ENCODE results near the gene ARHGEF40. TPM values are rescaled to one million over a fixed set of nuclear protein-coding genes. Genes with fewer than 3 reads are reported as not detected.

The ARHGEF40 gene
- polyA plus RNA-seq, 1 donor: 64.8 TPM

- DNase-seq (ENCODE audit: low read depth): no peak
Observed at GRCh38 chr14:21113369-21113768, 43.3 kb downstream of the ARHGEF40 start.

DNA sequence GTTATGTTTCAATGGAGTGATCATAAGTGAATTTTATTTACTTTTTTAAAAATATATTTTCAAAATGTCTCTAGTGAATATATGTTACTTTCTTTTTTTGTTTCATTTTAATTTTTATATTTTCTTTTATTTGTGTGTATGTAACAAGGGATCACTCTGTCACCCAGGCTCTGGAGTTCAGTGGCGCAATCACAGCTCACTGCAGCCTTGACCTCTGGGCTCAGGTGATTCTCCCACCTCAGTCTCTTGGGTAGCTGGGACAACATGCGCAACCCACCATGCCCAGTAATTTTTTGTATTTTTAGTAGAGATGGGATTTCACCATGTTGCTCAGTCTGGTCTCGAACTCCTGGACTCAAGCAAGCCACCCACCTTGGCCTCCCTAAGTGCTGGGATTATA is 48.8 kb downstream of the ARHGEF40 start:
- DNase-seq (ENCODE audit: low read depth): no peak

DNA sequence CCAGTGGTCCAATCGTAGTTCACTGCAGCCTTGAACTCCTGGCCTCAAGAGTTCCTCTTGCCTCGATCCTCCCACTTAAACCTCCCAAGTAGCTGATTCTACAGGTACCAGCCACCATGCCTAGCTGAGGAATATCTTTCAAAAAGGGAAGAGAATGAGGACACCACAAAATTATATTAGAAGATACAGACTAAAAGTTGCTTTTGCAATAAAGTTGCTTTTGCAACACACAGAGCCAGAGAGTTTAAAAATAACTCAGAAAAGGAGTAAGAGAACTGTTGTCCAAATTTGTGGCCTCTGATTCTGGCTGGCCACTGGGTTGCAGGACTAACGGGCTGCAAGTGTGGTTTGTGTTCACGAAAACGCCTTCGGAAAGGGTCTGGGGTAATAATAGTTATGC is 50.6 kb downstream of the ARHGEF40 start:
- no peak for DNase-seq (ENCODE audit: low read depth)

DNA sequence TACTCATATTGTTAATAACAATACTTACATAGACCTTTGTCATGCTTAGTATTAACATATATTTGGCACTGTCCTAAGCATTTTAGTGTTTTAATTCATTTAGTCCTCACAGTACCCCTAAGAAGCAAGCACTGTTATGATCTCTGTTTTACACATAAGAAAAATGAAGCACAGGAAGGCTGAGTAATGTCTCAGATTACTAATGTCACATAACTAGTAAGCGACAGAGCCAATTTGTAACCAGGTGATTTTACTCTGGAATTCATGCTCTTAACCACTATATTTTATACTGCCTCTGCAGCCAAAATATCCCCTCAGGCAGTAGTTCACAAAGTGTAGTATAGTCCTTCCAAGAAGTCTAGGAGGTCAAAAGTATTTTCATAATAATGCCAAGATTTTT is 51.0 kb downstream of the ARHGEF40 start:
- DNase-seq (ENCODE audit: low read depth): no peak

DNA sequence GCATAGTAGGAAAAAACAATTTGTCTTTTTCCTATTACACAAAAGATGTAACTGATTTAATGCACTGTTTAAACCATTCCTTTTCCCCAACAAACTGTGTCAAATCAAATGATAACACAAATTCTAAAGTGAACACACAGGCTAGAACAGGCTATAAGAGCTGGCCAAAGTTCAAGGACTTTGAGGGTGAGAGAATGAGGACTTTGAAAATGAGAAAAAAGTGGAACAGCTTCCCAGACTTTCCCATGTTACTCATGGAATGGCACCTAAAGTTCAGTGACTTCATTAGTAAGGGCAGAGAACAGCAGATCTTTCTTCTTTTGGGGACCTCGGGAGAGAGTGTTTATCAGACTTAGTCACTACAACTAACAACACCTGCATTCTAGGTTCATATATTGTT is 53.3 kb downstream of the ARHGEF40 start:
- DNase-seq (ENCODE audit: low read depth): no peak

- DNase-seq (ENCODE audit: low read depth): no peak
Observed at GRCh38 chr14:21133901-21134300, 63.8 kb downstream of the ARHGEF40 start.

DNA sequence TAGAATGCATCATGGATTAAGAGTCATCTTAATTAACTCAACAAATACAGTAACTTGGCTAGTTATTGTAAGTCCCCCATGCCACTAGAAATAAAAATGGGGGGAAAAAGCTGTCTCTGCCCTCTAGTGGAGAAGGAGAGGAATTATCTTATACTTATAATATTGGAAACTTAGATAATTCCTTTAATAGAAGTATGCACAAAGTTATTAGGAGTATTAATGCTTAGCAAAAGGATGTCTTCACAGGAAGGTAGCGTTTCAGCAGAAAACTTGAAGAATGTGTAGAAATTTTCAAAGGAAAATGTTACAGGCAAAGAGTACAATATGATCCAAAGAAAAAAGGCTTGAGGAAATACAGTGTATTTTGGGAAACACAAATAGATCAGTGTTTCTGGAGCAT is 65.9 kb downstream of the ARHGEF40 start:
- no peak for DNase-seq (ENCODE audit: low read depth)

Other genes with a start within 250 kb of the ARHGEF40 start
- gene RNASE3, start 178.9 kb upstream of the ARHGEF40 start, polyA plus RNA-seq (ENCODE audit: insufficient read length): 0.28 TPM
- gene RNASE2, start 114.8 kb upstream of the ARHGEF40 start, polyA plus RNA-seq (ENCODE audit: insufficient read length): 0.66 TPM
- gene METTL17, start 80.3 kb upstream of the ARHGEF40 start, polyA plus RNA-seq (ENCODE audit: insufficient read length): 47.6 TPM
- not detected for gene SLC39A2, start 71.0 kb upstream of the ARHGEF40 start, polyA plus RNA-seq (ENCODE audit: insufficient read length)
- gene NDRG2, start 45.2 kb upstream of the ARHGEF40 start, polyA plus RNA-seq (ENCODE audit: insufficient read length): 183 TPM
- 0.49 TPM for gene TPPP2, start 40.1 kb upstream of the ARHGEF40 start, polyA plus RNA-seq (ENCODE audit: insufficient read length)
- 0.15 TPM for gene RNASE13, start 35.5 kb upstream of the ARHGEF40 start, polyA plus RNA-seq (ENCODE audit: insufficient read length)
- 0.09 TPM for gene RNASE7, start 27.9 kb upstream of the ARHGEF40 start, polyA plus RNA-seq (ENCODE audit: insufficient read length)
- gene RNASE8, start 12.5 kb upstream of the ARHGEF40 start, polyA plus RNA-seq (ENCODE audit: insufficient read length): not detected
- gene ZNF219, start 28.4 kb downstream of the ARHGEF40 start, polyA plus RNA-seq (ENCODE audit: insufficient read length): 17.6 TPM
- gene TMEM253, start 30.8 kb downstream of the ARHGEF40 start, polyA plus RNA-seq (ENCODE audit: insufficient read length): 0.62 TPM
- gene OR5AU1, start 85.8 kb downstream of the ARHGEF40 start, polyA plus RNA-seq (ENCODE audit: insufficient read length): not detected
- gene HNRNPC, start 199.1 kb downstream of the ARHGEF40 start, polyA plus RNA-seq (ENCODE audit: insufficient read length): 401 TPM
- gene RPGRIP1, start 209.8 kb downstream of the ARHGEF40 start, polyA plus RNA-seq (ENCODE audit: insufficient read length): 0.82 TPM